Myocyte (in vitro differentiated cells): ENCODE data around the gene TBCD. TPM values are rescaled to one million over a fixed set of nuclear protein-coding genes. Genes with fewer than 3 reads are reported as not detected.

Experiments
- DNase-seq: peaks from one replicate; pipeline ENCODE4 v3.0.0-alpha.2; 2012; ENCODE audit warnings: low read depth
- total RNA-seq: library from RNA; depleted of rRNA; stranded (reverse); fragments of >200 nt; gene quantifications from 2 replicates; pipeline ENCODE4 v1.2.3, GENCODE V29; 2014

Gene TBCD
- total RNA-seq, 1 donor from 2014 or later, result 25.4 TPM

DNA sequence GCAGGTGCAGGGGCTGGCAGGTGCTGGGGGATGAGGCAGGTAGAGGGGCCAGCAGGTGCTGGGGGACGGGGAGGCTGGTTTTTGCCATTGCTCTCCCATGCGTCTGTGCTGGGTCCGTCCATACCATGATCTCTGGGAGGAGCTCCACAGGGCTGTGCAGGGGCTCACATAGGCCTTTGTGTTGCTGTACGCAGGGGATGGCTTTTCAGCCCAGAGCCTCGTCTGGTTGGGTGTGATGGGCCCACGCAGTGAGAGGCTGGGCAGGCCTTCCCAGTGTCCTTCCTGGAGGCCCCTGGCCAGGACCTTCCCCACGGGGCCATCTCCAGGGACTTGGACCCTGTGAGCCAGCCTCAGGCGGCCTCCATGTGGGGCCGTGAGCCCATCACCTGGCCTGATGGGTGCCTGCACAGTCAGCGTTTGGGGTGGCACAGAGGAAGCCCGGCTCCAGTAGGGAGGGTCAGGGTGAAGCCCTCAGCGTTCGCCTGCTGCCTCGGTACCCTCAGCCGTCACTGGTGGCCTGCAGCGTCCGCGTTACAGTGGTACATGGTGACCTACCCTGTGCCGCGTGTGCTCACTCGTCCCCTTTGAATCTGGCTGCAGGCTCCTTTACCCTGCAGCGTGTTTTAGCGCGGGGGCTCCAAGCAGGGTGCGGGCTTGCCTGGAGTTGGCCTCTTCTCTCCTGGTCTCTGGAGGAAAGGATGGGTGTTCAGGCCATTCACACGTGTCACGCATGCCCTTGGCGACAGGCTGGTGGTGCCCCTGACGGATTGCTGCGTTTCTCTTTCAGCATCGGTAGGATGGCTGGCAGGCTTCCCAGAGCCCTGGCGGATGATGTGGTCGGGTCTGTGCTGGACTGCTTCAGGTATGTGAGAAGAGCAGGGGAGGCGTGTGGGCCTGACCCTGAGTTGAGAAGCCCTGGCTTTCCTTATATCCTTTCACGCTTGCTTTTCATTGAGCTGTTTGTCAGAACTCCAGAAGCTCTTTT, 57.3 kb downstream of the TBCD start:
- DNase-seq, result no peak

DNA sequence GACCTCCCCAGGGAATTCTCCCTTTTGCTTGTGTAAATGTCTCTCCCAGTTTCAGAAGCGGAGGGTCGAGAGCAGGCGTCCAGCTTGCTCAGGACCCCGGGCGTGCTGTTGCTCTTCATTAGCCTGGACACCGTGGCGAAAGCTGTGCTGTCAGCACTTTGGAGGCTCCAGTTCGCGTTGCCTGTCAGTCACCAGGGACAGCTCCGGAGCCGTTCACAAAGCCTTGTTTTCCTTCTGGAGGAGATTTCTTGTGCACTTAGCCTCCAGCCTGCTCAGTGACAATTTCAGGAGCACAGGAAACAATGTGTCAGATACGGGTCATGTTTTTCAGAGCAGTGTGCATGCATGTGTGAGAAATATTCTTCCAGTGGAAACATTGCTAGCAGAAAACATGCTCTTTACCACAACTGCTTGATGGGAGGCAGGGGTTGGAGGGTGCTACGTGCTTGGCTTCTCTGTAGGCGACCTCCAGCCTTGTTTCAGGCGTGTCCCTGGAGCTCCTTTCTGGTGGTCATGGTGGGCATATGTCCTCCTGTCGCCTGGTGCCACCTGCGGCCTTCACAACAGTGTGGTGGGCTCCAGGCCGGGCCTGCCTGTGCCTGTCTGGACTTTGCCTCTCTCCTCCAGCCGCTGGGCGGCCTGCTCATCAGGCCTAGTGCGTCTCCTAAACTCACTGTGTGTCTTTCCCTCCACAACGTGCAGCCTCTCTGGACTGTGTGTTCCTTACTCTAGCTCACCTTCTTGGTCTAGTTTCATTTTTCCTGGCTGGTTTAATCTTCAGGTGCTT, 59.0 kb downstream of the TBCD start:
- DNase-seq, result no peak

GRCh38 chr17:82812058-82812457, 60.2 kb downstream of the TBCD start:
- no peak for DNase-seq

DNA sequence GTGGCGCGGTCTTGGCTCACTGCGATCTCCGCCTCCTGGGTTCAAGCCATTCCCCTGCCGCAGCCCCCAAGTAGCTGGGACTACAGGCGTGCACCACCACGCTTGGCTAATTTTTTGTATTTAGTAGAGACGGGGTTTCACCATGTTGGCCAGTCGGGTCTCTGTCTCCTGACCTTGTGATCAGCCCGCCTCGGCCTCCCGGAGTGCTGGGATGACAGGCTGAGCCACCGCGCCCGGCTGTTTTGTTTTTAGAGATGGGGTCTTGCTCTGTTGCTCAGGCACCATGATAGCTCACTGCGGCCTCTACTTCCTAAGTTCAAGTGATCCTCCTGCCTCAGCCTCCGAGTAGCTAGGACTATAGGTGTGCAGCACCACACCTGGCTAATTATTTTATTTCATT, 60.7 kb downstream of the TBCD start:
- DNase-seq, result no peak

GRCh38 chr17:82813299-82814051, 61.6 kb downstream of the TBCD start:
- no peak for DNase-seq

DNA sequence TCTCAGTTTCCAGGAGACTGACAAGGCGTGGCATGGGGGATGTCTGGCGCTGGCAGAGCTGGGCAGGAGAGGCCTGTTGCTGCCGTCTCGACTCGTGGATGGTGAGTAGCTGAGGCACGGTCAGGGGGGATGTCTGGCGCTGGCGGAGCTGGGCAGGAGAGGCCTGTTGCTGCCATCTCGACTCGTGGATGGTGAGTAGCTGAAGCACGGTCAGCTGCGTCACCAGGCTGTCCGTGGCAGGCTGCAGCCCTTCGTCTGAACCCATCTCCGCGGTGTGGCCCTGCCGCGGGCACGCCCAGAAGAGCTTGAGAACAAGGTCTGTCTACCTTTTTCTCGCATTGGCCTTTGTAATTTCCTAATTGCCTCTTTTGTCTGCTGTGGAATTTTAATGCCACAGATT, 63.0 kb downstream of the TBCD start:
- no peak for DNase-seq

- no peak for DNase-seq
These were observed 63.5 kb downstream of the TBCD start for GRCh38 chr17:82815354-82815753.

GRCh38 chr17:82815790-82816305, 64.0 kb downstream of the TBCD start:
- DNase-seq, result no peak

GRCh38 chr17:82816358-82816757, 64.5 kb downstream of the TBCD start:
- no peak for DNase-seq

- no peak for DNase-seq
These were observed 66.1 kb downstream of the TBCD start for GRCh38 chr17:82817947-82818346.

- no peak for DNase-seq
These were observed 68.7 kb downstream of the TBCD start for GRCh38 chr17:82820278-82821251.

DNA sequence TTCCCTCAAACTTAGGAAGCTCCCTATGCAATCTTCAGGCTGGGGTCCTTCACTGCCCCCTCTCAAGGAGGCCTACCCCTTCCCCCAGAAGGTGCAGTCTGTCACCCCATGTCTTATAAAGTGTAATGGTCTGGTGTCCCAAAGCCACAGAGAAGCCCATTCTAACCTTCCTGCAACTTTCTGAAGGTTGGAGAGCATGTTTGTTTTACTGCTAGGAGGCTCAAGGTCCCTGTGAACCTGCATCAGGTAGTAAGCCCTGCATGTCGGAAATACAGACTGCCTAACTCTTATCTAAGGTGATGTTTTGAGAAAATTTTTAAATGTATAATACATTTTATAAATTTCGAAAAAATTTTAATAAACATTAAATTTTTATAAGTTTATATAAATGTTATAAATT, 69.7 kb downstream of the TBCD start:
- no peak for DNase-seq

DNA sequence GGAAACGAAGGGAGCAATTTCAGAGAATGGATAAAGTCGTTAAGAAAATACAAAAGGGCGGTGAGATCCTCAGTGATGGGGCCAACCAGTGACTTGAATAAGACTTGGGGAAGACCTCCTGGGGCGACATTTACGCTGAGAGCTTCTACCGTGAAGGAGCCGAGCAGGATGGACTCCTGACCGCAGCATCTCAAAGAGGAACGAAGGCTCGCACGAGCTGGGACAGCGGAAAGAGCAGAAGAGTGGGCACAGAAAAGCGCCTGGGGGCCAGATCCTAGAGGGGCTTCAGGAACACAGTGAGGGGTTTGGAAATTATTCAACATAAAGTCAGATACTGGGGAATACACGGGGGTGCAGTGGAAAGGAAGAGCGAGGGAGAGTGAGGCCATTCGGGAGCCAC, 70.4 kb downstream of the TBCD start:
- no peak for DNase-seq

GRCh38 chr17:82823004-82823403, 71.1 kb downstream of the TBCD start:
- DNase-seq, result no peak

- no peak for DNase-seq
These were observed 73.8 kb downstream of the TBCD start for GRCh38 chr17:82825540-82826124.

- DNase-seq, result no peak
These were observed 74.3 kb downstream of the TBCD start for GRCh38 chr17:82826211-82826610.

DNA sequence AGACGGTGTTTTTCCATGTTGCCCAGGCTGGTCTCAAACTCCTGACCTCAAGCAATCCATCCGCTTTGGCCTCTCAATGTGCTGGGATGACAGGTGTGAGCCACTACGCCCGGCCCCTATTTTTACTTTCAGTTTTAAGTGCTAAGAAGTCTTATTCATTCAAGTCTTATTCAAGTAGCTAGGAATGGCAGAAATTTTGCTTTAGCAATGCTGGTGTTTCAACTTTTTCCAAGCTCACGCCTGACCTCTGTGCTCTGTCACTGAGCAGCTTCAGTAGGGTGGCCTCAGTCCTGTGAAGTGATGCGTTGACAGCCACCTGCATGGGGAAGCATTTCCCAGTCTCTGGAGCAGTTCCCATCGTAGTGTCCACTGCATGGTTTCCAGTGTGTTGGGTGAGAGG, 75.1 kb downstream of the TBCD start:
- peak; percentile 5 for DNase-seq

DNA sequence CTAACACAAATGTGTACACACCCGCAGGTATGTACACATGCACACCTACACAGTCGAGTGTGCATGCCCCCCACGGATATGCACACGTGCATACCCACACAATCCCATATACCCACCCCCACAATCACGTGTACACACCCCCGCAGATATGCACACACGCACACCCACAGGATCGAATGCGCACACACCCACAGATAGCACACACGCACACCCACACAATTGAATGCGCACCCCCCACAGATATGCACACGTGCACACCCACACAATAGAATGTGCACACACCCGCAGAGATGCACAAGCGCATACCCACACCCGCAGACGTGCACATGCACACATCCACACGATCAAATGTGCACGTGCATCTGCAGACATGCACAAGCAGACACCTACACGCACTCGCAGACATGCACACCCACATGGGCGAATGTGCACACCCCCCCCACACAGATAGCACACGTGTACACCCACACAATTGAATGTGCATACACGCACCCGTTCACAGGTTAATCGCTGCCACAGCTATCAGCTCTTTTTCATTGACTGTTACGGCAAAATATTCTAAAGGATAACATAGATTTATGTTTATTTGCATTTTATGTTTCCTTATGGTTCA, 77.1 kb downstream of the TBCD start:
- no peak for DNase-seq

GRCh38 chr17:82830249-82830661, 78.4 kb downstream of the TBCD start:
- DNase-seq, result no peak
